Muscle layer of colon (tissue), 2 donors: ENCODE results near the gene C19orf47.

Experiments used
- H3K27ac ChIP-seq: one replicate; pipeline ENCODE4 v1.7.0; 2013; ENCODE audit warnings: low read depth, mild to moderate bottlenecking, low read length, moderate library complexity
- H3K27me3 ChIP-seq, 2 donors: one replicate each; pipeline ENCODE4 v1.7.0; 2013; ENCODE audit warnings: low read length in 2 of 2, mild to moderate bottlenecking in 2 of 2; ENCODE audit not compliant: insufficient read depth in 2 of 2, control insufficient read depth in 1 of 2
- H3K36me3 ChIP-seq: one replicate; pipeline ENCODE4 v1.7.0; 2013; ENCODE audit warnings: mild to moderate bottlenecking, low read length; ENCODE audit not compliant: insufficient read depth
- H3K4me1 ChIP-seq: one replicate; pipeline ENCODE4 v1.7.0; 2013; ENCODE audit warnings: mild to moderate bottlenecking, low read length; ENCODE audit not compliant: insufficient read depth
- H3K4me3 ChIP-seq, 2 donors: one replicate each; pipeline ENCODE4 v1.7.0; 2013; ENCODE audit warnings: low read length in 2 of 2, low read depth in 1 of 2, mild to moderate bottlenecking in 1 of 2, moderate library complexity in 1 of 2
- H3K9ac ChIP-seq: one replicate; pipeline ENCODE4 v1.7.0; 2013; ENCODE audit warnings: low read length
- H3K9me3 ChIP-seq: one replicate; pipeline ENCODE4 v1.7.0; 2013; ENCODE audit warnings: mild to moderate bottlenecking, low read length
- donor health status: abdominal sarcoma.
- donor health status: Adenocarcinoma of cecum.

C19orf47 gene

DNA sequence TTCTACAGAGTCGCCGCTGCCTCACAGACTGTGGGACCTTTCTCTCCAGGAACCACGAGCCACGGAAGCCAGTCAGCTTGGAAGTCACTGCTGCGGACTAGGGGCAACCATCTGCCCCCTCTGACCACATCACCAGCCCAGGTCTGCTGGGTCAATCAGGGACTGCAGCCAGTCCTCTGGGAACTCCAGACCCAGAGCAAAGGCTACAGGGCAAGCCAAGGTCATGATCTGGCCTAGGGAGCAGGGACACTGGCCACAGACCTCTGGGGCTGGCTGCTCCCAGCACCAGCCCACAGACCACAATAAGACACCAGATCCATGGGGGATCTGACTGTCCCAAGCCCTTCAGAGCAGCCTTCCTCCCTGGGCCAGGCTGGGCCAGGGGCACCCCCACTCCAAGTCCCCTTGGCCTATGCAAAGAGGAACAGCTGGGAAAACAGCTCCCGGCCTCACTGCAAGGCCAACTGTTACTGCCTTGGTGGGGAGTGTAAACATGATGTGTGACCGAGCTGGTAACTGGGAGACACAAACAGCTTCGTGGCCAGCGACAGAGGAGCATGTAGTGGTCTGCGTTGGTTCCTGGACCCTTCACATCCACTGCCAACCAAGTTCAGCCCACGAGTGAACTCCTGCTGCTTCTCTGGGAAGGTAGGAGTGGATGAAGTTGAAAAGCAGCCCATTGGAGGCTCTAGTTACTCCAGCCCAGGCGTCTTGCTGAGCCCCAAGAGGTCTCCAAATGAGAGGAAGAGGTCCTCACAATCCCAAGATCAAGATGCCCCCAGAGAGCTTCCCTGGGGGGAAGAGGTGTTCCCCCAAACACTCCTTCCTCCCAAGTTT, 64.6 kb downstream of the C19orf47 start:
- Histone ChIP-seq H3K27me3 (no peaks in the 10 kb centered on the region), H3K4me3 (peak overlapping the region; percentile 82 to 87), H3K4me1 (peaks cover 56% of the 10 kb centered on the region), H3K9me3 (no peaks in the 10 kb centered on the region), H3K36me3 (peaks cover 9% of the 10 kb centered on the region), H3K9ac (peak overlapping the region; percentile 74), H3K27ac (peak overlapping the region; percentile 84)

DNA sequence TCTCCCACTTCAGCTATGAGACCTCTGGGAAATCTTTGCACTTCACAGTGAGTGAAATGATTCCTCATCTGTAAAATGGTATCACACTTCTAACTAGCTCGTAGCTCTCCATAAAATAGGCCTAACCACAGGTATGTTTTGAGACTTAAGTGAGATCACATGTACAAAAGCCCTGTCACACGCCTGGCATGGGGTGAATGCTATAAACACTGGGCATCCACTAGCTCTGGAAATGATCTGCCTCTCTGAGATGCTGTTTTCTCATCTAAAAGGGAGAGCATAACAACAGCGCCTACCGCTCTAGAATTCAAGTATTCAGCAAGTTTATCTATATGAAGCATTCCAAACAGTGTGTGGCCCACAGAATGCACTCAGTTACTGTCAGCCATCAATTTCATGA, 65.3 kb downstream of the C19orf47 start:
- H3K27ac ChIP-seq, result no peak overlapping the region
- no peak overlapping the region for H3K4me3 ChIP-seq
- no peaks in the 10 kb centered on the region for H3K27me3 ChIP-seq
- no peaks in the 10 kb centered on the region for H3K9me3 ChIP-seq
- peaks cover 9% of the 10 kb centered on the region for H3K36me3 ChIP-seq
- H3K9ac ChIP-seq, result no peak overlapping the region
- peaks cover 63% of the 10 kb centered on the region for H3K4me1 ChIP-seq

DNA sequence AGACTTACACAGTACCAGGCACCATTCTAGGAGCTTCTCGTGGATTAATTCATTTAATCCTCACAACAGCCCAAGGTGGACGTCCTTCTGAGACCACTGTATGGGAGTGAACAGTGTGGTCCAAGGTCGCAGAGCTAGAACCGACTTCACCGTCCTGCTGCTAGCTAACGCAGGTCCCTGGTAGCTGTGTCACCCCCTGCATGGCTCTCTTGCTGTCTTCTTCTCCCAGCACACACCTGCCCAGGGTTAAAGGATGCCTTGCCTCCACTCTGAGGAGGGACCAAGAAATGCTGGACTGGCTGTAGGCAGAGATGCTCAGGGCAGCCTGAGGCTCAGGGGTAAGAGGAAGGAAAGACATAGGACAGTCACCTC, 66.0 kb downstream of the C19orf47 start:
- Histone ChIP-seq H3K27me3 (no peaks in the 10 kb centered on the region), H3K4me1 (peaks cover 70% of the 10 kb centered on the region), H3K27ac (no peak overlapping the region), H3K9ac (no peak overlapping the region), H3K9me3 (no peaks in the 10 kb centered on the region), H3K36me3 (peaks cover 9% of the 10 kb centered on the region), H3K4me3 (no peak overlapping the region)

DNA sequence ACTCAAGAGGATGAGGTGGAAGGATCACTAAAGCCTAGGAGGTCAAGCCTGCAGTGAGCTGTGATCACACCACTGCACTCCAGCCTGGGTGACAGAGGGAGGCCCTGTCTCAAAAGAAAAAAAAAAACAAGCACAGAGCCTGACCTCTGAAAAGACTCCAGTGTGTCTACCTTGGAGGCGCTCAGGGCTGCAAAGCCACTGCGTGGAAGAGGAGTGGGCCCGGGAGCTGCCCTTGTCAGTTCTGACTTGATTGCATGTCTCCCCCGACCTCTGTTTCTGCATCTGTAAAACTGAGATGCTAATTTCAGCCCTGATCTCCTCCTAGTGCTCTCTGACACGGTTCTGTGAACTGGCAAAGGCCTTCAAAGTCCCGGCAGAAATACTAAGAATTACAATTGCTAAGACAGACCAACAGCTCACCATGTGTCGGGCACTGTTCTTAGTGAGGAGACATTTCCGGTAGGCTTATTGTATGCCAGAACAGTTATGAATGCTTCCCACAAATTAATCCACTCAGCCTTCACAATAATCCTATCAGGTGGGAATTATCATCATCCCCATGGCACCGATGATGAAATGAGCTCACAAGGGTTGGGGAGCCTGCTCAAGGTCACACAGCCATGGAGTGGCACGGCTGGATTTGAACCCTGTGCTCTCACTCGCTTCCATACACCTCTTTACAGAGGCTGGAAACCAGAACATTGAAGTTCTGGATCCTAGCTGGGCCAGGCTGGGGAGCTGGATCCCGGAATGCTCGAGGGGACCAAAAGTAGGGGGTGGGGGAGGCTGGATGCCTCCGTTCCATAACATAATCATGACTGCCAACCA, 66.6 kb downstream of the C19orf47 start:
- no peak overlapping the region for H3K4me3 ChIP-seq
- no peaks in the 10 kb centered on the region for H3K27me3 ChIP-seq
- no peak overlapping the region for H3K9ac ChIP-seq
- no peaks in the 10 kb centered on the region for H3K9me3 ChIP-seq
- H3K4me1 ChIP-seq, result peaks cover 70% of the 10 kb centered on the region
- H3K36me3 ChIP-seq, result peaks cover 9% of the 10 kb centered on the region
- no peak overlapping the region for H3K27ac ChIP-seq

DNA sequence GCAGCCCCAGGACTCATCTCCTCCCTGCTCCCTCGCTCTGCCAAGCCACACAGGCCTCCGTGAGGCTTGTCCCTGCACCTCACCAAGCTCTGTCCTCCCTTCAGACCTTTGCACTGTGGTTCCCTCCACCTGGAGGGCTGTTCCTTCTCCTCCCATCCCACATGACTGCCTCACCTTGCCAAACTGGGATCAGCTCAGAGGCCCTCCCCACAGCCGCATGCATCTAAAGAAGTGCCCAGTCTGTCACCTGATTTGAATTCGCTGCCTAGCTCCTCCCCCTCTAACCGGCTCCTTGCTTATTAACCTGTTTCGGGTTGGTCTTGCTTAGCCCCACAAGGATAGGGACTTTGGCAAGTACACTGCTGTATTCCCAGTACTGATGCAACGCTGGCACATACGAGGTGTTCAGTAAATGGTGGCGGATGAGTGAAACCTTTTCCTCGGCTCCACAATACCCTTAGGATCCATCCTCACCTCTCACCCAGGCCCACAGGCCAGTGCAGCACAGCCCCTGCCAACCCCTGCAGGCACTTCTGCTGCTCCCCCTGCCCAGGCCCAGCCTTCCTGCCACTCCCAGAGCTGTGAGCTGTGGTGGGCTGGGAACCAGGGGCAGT, 67.5 kb downstream of the C19orf47 start:
- no peaks in the 10 kb centered on the region for H3K9me3 ChIP-seq
- no peak overlapping the region for H3K9ac ChIP-seq
- peaks cover 9% of the 10 kb centered on the region for H3K36me3 ChIP-seq
- H3K4me1 ChIP-seq, result peaks cover 66% of the 10 kb centered on the region
- H3K4me3 ChIP-seq, result peak overlapping the region in 1 of 2 donors; percentile 37
- H3K27me3 ChIP-seq, result no peaks in the 10 kb centered on the region
- H3K27ac ChIP-seq, result no peak overlapping the region

DNA sequence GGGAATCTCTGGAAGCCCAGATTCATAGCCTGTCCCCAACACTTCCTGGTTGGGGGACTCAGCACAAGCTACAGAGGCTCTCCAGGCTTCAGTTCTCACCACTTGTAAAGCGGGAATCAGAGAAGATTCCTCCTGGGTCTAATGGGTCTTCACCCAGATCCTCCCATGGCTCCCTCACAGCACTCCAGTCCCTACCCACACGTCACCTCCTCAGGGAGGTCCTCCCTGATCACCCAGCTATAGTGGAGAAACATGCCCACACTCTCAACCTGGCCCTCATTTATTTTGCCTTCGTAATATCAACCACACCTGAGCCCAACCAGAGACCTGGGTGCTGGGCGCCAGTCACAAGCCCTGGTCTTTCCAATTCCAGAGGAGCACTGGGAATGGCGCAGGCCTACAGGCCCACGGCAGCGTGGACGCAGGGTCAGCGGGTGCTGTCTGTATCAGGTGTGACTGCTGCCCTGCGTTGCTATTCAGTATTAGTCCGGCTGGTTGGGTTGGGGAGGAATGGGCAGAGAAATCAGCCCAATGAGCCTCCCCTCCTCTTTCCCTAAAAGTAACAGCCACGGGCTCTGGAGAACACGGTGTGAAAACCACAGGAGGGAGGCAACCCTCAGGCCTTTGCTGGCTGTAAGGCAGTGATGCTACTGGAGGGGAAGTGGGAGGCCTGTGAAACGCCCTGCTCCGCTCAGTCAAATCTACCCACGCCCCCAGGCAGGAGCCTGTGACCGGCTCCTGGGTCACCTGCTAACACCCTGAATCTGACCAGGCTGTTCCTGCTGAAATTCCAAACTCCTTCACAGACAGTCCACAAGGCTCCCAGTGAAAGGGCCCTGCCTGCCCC, 68.2 kb downstream of the C19orf47 start:
- H3K9me3 ChIP-seq, result no peaks in the 10 kb centered on the region
- peak overlapping the region; percentile 58 for H3K9ac ChIP-seq
- H3K4me3 ChIP-seq, result peak overlapping the region in 1 of 2 donors; percentile 37
- H3K36me3 ChIP-seq, result peaks cover 9% of the 10 kb centered on the region
- H3K27me3 ChIP-seq, result no peaks in the 10 kb centered on the region
- H3K4me1 ChIP-seq, result peaks cover 70% of the 10 kb centered on the region
- peak overlapping the region; percentile 56 for H3K27ac ChIP-seq

DNA sequence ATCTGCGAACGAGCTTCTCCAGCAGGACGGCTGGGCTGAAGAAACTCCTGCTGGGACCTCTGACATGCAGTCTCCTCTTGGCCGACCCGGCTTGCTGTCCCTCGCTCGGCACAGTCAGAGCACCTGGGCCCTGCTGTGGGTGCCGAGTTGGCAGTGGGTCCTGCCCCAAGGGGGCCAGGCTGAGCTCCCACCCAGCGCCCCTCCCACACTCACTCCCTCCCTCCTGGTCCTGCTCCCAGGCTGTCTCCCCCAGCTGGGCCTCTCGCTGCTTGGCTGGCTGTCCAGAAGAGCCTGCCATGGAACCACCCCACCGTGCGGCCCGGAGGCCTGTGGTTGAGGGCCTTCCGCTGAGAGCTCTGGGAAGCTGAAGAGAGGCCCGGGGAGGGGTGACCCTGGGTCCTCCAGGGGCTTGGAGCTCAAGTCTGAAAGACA, 69.1 kb downstream of the C19orf47 start:
- Histone ChIP-seq H3K27ac (peak overlapping the region; percentile 56), H3K4me3 (peak overlapping the region; percentile 37 to 54), H3K9me3 (no peaks in the 10 kb centered on the region), H3K27me3 (no peaks in the 10 kb centered on the region), H3K9ac (peak overlapping the region; percentile 58), H3K36me3 (peaks cover 9% of the 10 kb centered on the region), H3K4me1 (peaks cover 77% of the 10 kb centered on the region)

DNA sequence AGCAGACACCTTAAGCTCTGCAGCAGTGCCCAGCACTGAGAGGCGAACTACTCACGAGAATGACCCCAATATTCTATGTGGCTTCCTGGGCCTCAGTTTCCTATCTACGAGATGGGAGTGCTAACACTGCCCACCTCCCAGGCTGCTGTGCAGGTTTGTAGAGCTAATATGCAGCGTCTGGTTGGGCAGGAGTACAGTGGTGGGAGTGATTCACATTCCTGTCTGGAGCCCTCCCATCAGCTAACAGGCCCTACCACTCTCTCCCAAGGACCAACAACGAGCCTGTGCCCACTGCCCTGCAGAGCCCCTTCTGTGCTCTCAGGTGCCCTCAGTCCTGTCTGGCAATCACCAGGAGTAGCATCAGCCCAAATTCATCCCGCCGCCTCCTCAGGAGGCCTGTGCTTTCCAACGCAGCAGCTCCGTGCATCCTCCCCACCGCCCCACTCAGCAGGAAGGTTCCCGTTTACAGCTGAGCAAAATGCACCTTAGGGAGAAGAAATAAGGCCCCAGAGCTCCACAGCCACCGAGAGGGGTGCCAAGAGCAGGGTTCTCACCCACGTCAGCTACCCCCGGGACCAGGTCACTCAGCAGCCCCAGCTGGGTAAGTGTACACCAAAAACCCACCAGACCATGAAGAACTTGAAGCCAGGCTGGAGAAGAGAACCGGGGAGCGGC, 69.7 kb downstream of the C19orf47 start:
- peak overlapping the region; percentile 56 for H3K27ac ChIP-seq
- peak overlapping the region; percentile 58 for H3K9ac ChIP-seq
- H3K4me1 ChIP-seq, result peaks cover 73% of the 10 kb centered on the region
- H3K9me3 ChIP-seq, result no peaks in the 10 kb centered on the region
- peak overlapping the region; percentile 37 to 54 for H3K4me3 ChIP-seq
- H3K27me3 ChIP-seq, result no peaks in the 10 kb centered on the region
- H3K36me3 ChIP-seq, result peaks cover 9% of the 10 kb centered on the region

DNA sequence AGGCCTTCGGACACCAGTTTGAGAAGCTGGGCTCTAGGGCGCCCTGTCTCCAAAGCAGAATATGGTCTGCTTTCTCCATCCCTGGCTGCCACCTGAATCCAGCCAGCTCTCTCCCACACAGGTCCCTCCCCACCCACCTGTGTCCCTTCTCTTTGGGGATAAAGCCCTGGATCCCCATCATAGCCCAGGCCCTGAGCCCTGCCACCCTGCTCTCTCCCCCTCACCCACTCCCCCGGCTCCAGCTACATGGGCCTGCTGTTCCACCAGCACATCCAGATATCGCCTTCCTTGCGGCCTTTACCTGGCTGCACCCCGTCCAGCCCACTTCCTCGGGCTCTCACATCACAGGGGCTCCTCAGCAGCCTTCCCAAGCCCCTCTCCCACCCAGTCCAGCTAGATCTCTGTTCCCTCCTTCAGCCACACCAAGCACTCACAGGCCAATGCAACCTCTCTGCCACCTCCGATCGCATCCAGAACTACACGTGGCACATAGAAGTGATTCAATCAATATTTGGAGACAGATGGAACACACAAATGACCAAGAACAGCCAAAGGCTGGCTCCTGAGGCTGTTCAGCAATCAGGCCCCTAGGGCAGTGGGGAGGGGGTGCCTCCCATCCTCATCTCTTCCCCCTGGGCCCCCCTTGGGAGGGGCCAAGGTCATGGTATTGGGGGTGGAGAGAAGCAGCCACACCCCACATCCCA, 70.7 kb downstream of the C19orf47 start:
- no peaks in the 10 kb centered on the region for H3K9me3 ChIP-seq
- H3K4me3 ChIP-seq, result no peak overlapping the region
- peaks cover 9% of the 10 kb centered on the region for H3K36me3 ChIP-seq
- peaks cover 64% of the 10 kb centered on the region for H3K4me1 ChIP-seq
- H3K27me3 ChIP-seq, result no peaks in the 10 kb centered on the region
- no peak overlapping the region for H3K27ac ChIP-seq
- peak overlapping the region; percentile 58 for H3K9ac ChIP-seq
